IPS-15b (cell line): ENCODE results near the gene KIF2C.
"Not testable (repeated sequence)": the region's sequence is repeated elsewhere in the genome, so short reads cannot be mapped to it uniquely, and the experiment has no call there.

Source experiments
- H3K27me3 ChIP-seq: one replicate; pipeline ENCODE4 v1.6.1; 2013; ENCODE audit warnings: low read length; ENCODE audit not compliant: control insufficient read depth, insufficient read depth
- H3K36me3 ChIP-seq: one replicate; pipeline ENCODE4 v1.6.1; 2013; ENCODE audit warnings: low read length; ENCODE audit not compliant: control insufficient read depth, insufficient read depth
- H3K4me1 ChIP-seq: one replicate; pipeline ENCODE4 v1.6.1; 2013; ENCODE audit warnings: mild to moderate bottlenecking, low read length; ENCODE audit not compliant: control insufficient read depth, insufficient read depth
- H3K4me3 ChIP-seq: one replicate; pipeline ENCODE4 v1.5.1; 2013; ENCODE audit warnings: low read depth, low read length
- H3K9ac ChIP-seq: one replicate; pipeline ENCODE4 v1.6.1; 2013; ENCODE audit warnings: low read depth, mild to moderate bottlenecking, low read length
- H3K9me3 ChIP-seq: one replicate; pipeline ENCODE4 v1.6.1; 2013; ENCODE audit warnings: mild to moderate bottlenecking, low read length; ENCODE audit not compliant: control insufficient read depth, insufficient read depth

The KIF2C gene

DNA sequence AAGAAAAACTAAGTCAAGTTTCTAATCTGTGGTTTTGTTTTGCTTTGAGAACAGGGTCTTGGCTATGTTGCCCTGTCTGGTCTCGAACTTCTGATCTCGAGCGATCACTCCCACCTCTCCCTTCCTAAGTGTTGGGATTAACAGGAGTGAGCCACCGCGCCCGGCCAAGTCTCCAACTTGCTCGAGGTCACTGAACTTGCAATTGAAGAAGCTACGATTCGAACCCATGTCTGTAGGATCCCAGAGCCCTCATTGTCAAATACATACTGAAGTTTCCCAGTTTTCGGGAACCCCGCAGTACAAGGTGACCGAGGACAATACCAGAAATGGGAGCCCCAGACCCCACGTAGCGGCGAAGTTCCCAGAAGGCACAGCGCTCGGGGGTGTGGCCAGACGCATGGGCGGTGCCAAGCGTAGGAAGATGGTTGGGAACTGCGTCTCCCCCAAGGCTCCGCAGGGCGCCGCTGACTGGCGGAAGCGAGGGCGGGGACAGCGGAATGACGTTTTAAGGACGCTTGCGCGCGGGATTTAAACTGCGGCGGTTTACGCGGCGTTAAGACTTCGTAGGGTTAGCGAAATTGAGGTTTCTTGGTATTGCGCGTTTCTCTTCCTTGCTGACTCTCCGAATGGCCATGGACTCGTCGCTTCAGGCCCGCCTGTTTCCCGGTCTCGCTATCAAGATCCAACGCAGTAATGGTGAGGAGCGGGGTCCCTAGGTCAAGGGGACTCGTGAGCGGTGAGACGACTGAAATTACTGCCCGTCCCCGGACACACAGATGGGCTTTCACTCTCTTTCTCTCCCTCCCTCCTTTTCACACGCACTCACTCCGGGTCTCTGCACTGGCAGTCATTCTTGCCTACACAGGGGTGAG, at the start of gene KIF2C:
TSS of gene KIF2C (plus strand) at position 531 of the 872 bp plus-strand sequence. CDS start at position 627, 96 bp downstream.
- no peaks in the 10 kb centered on the region for H3K9me3 ChIP-seq
- peaks cover 16% of the 10 kb centered on the region for H3K36me3 ChIP-seq
- H3K4me1 ChIP-seq, result no peaks in the 10 kb centered on the region
- H3K4me3 ChIP-seq, result peak within 1 kb of the TSS; percentile 97
- no peaks in the 10 kb centered on the region for H3K27me3 ChIP-seq
- peak within 1 kb of the TSS; percentile 97 for H3K9ac ChIP-seq

- Histone ChIP-seq H3K9ac (no peak overlapping the region), H3K36me3 (no peaks in the 10 kb centered on the region), H3K4me1 (peaks cover 12% of the 10 kb centered on the region), H3K27me3 (no peaks in the 10 kb centered on the region), H3K9me3 (no peaks in the 10 kb centered on the region), H3K4me3 (no peak overlapping the region)
Measured at GRCh38 chr1:44693159-44693558, 46.5 kb upstream of the KIF2C start.

DNA sequence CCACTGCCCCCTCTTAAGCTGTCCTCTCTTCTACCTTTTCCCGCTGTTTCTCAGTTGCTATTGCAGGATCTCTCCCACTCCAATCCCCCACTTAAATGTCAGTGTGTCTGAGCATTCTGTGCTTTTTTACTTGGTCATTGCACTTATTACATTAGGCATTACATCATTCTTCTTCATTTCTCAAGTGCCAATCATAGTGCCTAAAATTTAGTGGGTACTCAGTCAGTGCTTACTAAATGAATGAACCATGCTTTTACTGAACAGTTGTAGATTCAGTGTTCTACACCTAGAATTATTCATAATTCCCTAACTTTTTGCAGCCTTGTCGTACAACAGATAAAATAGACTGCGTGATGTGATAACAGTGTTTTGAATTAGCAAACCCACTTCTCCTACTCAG, 45.7 kb upstream of the KIF2C start:
- Histone ChIP-seq H3K4me1 (peaks cover 7% of the 10 kb centered on the region), H3K9me3 (no peaks in the 10 kb centered on the region), H3K9ac (no peak overlapping the region), H3K4me3 (no peak overlapping the region), H3K36me3 (no peaks in the 10 kb centered on the region), H3K27me3 (no peaks in the 10 kb centered on the region)

- no peak overlapping the region for H3K9ac ChIP-seq
- no peaks in the 10 kb centered on the region for H3K36me3 ChIP-seq
- no peaks in the 10 kb centered on the region for H3K4me1 ChIP-seq
- H3K27me3 ChIP-seq, result no peaks in the 10 kb centered on the region
- H3K9me3 ChIP-seq, result no peaks in the 10 kb centered on the region
- H3K4me3 ChIP-seq, result no peak overlapping the region
Measured at GRCh38 chr1:44694863-44695478, 44.7 kb upstream of the KIF2C start.

DNA sequence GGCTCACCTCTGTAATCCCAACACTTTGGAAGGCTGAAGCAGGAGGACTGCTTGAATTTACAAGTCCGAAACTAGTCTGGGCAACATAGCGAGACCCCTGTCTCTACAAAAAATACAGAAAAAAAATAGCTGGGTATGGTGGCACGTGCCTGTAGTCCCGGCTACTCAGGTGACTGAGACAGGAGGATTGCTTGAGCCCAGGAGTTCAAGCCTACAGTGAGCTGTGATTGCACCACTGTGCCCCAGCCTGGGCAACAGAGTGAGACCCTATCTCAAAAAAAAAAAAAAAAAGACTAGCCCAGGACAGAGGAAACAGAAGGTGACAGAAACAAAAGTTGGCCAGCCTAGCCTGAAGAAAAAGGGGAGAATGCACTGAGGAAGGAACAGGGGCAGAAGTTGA, 44.0 kb upstream of the KIF2C start:
- no peaks in the 10 kb centered on the region for H3K9me3 ChIP-seq
- no peaks in the 10 kb centered on the region for H3K4me1 ChIP-seq
- H3K9ac ChIP-seq, result no peak overlapping the region
- no peaks in the 10 kb centered on the region for H3K27me3 ChIP-seq
- H3K4me3 ChIP-seq, result no peak overlapping the region
- H3K36me3 ChIP-seq, result no peaks in the 10 kb centered on the region

GRCh38 chr1:44696101-44696500, 43.5 kb upstream of the KIF2C start:
- Histone ChIP-seq H3K4me1 (no peaks in the 10 kb centered on the region), H3K9me3 (no peaks in the 10 kb centered on the region), H3K9ac (no peak overlapping the region), H3K27me3 (no peaks in the 10 kb centered on the region), H3K4me3 (no peak overlapping the region), H3K36me3 (no peaks in the 10 kb centered on the region)

DNA sequence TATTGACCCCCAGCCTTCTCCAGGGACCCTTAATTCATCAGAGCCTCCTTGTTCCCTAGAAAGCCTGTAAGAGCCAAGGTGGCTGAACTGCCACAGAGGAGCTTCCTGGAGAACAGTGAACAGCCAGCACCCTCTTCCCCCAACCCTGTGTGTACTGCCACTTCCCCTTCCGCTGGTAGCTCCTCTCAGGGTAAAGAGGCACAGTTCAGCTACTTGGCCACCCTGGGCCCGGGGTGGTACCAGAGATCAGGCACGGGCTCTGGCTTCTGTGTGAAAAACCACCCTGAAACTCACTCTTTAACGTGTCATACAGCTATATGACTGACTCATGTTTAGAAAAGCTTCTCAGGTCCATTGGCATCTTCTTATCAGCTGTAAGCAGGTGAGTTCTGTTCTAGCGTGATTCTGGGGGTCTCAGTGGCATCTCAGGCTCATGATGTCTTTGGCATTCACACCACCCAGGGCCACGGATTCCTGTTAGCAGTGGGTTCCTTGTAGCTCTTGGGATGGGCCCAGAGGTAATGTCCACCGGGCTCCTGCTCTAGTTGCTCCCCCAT, 42.8 kb upstream of the KIF2C start:
- Histone ChIP-seq H3K4me3 (no peak overlapping the region), H3K9me3 (no peaks in the 10 kb centered on the region), H3K36me3 (no peaks in the 10 kb centered on the region), H3K9ac (no peak overlapping the region), H3K4me1 (no peaks in the 10 kb centered on the region), H3K27me3 (no peaks in the 10 kb centered on the region)

DNA sequence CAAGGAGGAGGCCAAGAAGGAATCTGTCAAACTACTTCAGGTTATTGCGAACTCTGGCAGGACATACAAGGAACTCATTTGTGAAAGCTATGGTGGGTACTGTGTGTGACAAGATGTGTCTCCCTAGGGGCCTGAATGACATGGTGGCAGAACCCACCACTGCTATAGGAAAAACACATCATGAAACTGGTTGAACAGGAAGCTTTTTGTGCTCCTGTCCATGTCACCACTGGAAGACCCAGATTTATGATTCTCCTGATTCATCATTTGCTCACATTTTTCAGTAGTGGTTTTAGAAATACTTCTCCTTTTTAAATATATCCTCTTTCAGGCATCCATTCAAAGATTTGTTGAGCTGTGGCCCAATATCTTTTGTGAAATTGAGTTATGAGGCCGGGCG, 41.5 kb upstream of the KIF2C start:
- Histone ChIP-seq H3K9me3 (no peaks in the 10 kb centered on the region), H3K36me3 (no peaks in the 10 kb centered on the region), H3K9ac (no peak overlapping the region), H3K4me1 (no peaks in the 10 kb centered on the region), H3K4me3 (no peak overlapping the region), H3K27me3 (no peaks in the 10 kb centered on the region)

- not testable (repeated sequence) for H3K36me3 ChIP-seq, H3K9ac ChIP-seq, H3K4me3 ChIP-seq, H3K27me3 ChIP-seq, H3K4me1 ChIP-seq, H3K9me3 ChIP-seq
Measured at GRCh38 chr1:44699375-44699774, 40.3 kb upstream of the KIF2C start.

DNA sequence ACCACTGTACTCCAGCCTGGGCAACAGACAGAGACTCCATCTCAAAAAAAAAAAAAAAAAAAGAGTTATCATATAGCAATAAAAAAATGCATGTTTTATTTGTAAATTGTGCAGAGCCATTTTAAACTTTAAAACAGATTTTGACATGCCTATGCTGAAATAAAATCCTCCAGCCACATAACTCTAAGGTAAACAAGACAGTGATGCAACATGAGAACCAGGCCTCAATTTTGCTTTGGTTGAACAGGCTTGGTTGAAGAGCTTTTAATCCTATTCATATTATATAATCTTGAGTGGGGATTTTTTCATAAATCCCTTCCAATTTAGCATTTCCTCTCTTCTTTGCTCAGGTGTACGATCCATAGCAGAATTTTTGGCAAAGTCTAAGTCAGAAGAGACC, 39.1 kb upstream of the KIF2C start:
- H3K9me3 ChIP-seq, result no peaks in the 10 kb centered on the region
- H3K36me3 ChIP-seq, result no peaks in the 10 kb centered on the region
- H3K27me3 ChIP-seq, result no peaks in the 10 kb centered on the region
- no peaks in the 10 kb centered on the region for H3K4me1 ChIP-seq
- H3K4me3 ChIP-seq, result no peak overlapping the region
- no peak overlapping the region for H3K9ac ChIP-seq

GRCh38 chr1:44701141-44701573, 38.5 kb upstream of the KIF2C start:
- Histone ChIP-seq H3K36me3 (no peaks in the 10 kb centered on the region), H3K9ac (no peak overlapping the region), H3K9me3 (no peaks in the 10 kb centered on the region), H3K27me3 (no peaks in the 10 kb centered on the region), H3K4me1 (no peaks in the 10 kb centered on the region), H3K4me3 (no peak overlapping the region)

GRCh38 chr1:44705470-44705869, 34.2 kb upstream of the KIF2C start:
- H3K9ac ChIP-seq, result no peak overlapping the region
- H3K4me3 ChIP-seq, result no peak overlapping the region

More at GRCh38 chr1:44705470-44705869, 34.2 kb upstream of the KIF2C start:
- H3K4me1 ChIP-seq, result no peaks in the 10 kb centered on the region
- H3K36me3 ChIP-seq, result no peaks in the 10 kb centered on the region
- H3K27me3 ChIP-seq, result no peaks in the 10 kb centered on the region
- peaks cover 2% of the 10 kb centered on the region for H3K9me3 ChIP-seq
